ENCODE measurements around the gene GRHL3.

The GRHL3 gene

GRCh38 chr1:24403806-24404205 is 84.6 kb downstream of the GRHL3 start:
- H3K4me1 ChIP-seq (ENCODE audit: control insufficient read depth, insufficient read depth, low read length), result no peaks in the 10 kb centered on the region
- H3K27me3 ChIP-seq (ENCODE audit: control insufficient read depth, insufficient read depth, low read length), result no peaks in the 10 kb centered on the region
- no peaks in the 10 kb centered on the region for H3K9me3 ChIP-seq (ENCODE audit: control insufficient read depth, insufficient read depth, low read length)
- peaks cover 17% of the 10 kb centered on the region for H3K36me3 ChIP-seq (ENCODE audit: control insufficient read depth, insufficient read depth, low read length)
- no peak overlapping the region for H3K27ac ChIP-seq (ENCODE audit: low read depth, low read length)
- H3K9ac ChIP-seq (ENCODE audit: low read depth, low read length), result no peak overlapping the region
- H3K4me3 ChIP-seq (ENCODE audit: low read depth, low read length), result no peak overlapping the region

All from HUES48 (cell line).